ENCODE measurements around the gene OPRD1.

Gene OPRD1

DNA sequence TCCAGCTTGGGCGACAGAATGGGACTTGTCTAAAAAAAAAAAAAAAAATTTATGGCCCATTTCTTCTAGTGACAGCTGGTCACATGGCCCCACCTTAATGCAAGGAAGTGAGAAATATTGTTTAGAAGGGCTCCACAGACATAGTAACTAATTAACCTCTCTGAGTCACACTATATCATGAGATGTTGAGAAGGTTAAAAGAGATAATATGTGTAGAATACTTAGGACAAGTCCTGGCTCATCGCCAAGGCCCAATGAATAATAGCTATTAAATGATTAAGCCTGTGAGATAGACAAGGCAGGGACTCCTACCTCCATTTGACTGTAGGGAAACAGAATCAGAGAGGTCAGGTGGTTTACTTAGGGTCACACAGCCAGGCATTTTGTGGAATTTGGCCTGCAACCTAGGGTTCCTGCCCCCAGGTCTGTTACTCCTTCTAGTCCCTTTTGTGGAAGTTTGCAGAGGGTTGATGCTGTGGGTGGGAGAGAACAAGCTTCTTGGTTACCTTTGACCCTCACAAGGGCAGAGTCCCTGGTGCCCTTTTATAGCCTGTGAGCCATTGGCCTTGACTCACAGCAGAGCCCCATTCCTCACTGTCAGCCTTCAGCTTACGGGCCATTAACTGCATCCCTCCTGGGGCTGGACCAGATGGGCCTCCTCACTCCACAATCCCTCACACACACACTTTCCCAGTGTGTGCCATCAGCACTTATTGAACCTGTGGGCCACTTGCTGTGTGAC lies 48.5 kb downstream of the OPRD1 start:
- Histone ChIP-seq H3K36me3 (ENCODE audit: insufficient read depth) (no peaks in the 10 kb centered on the region), H3K4me1 (ENCODE audit: low read depth, poor library complexity, severe bottlenecking) (no peaks in the 10 kb centered on the region), H3K4me2 (no peak overlapping the region)

GRCh38 chr1:28862571-28863403 lies 50.8 kb downstream of the OPRD1 start:
- Histone ChIP-seq H3K36me3 (ENCODE audit: insufficient read depth) (no peaks in the 10 kb centered on the region), H3K4me1 (ENCODE audit: low read depth, poor library complexity, severe bottlenecking) (no peaks in the 10 kb centered on the region), H3K4me2 (no peak overlapping the region), H4K20me1 (ENCODE audit: insufficient read depth) (no peaks in the 10 kb centered on the region), H3K27ac (no peak overlapping the region), H3K4me3 (IDR thresholded peaks at IDR 0.05; ENCODE audit: insufficient read depth, low read depth, low read length) (no peak overlapping the region), H3K27me3 (ENCODE audit: insufficient read depth, low read depth) (no peaks in the 10 kb centered on the region; the same call in 1 of the 2 replicates), H3K79me2 (ENCODE audit: insufficient read depth, low read depth) (no peaks in the 10 kb centered on the region), H3K9ac (no peak overlapping the region), H2AFZ (ENCODE audit: low read depth) (no peak overlapping the region)
- no peak for TF ChIP-seq CTCF (conservative IDR thresholded peaks at IDR 0.05; ENCODE audit: low read depth, low read length)

More for the DNA sequence above, 48.5 kb downstream of the OPRD1 start:
- Histone ChIP-seq H3K27ac (no peak overlapping the region), H3K27me3 (ENCODE audit: insufficient read depth, low read depth) (no peaks in the 10 kb centered on the region; the same call in 1 of the 2 replicates), H3K4me3 (IDR thresholded peaks at IDR 0.05; ENCODE audit: insufficient read depth, low read depth, low read length) (no peak overlapping the region), H3K79me2 (ENCODE audit: insufficient read depth, low read depth) (no peaks in the 10 kb centered on the region), H4K20me1 (ENCODE audit: insufficient read depth) (no peaks in the 10 kb centered on the region), H2AFZ (ENCODE audit: low read depth) (no peak overlapping the region), H3K9ac (no peak overlapping the region)
- no peak for TF ChIP-seq CTCF (conservative IDR thresholded peaks at IDR 0.05; ENCODE audit: low read depth, low read length)

DNA sequence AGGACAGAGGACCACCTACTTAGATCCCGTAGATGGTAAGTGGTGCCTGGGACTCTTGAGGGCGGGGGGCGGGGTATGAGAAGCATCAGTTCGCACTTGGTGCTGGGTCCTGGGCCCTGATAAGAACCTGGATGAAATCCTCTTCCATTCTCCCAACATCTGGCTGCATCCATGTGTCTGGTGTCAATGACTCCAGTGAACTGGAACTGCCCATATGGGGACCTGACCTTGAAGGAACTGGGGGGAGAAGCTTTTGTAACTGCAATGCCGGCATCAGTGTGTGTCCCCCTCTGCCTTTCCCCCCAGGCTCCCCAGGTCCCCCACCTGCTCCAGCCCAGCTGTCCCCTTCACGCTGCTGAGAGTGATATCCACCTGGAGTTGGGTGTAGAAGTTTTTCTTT lies 52.7 kb downstream of the OPRD1 start:
- Histone ChIP-seq H3K4me2 (no peak overlapping the region), H3K36me3 (ENCODE audit: insufficient read depth) (no peaks in the 10 kb centered on the region), H2AFZ (ENCODE audit: low read depth) (no peak overlapping the region), H3K4me3 (IDR thresholded peaks at IDR 0.05; ENCODE audit: insufficient read depth, low read depth, low read length) (no peak overlapping the region), H3K27ac (no peak overlapping the region), H4K20me1 (ENCODE audit: insufficient read depth) (no peaks in the 10 kb centered on the region), H3K27me3 (ENCODE audit: insufficient read depth, low read depth) (no peaks in the 10 kb centered on the region; the same call in 1 of the 2 replicates), H3K4me1 (ENCODE audit: low read depth, poor library complexity, severe bottlenecking) (no peaks in the 10 kb centered on the region), H3K9ac (no peak overlapping the region), H3K79me2 (ENCODE audit: insufficient read depth, low read depth) (no peaks in the 10 kb centered on the region)
- TF ChIP-seq CTCF (conservative IDR thresholded peaks at IDR 0.05; ENCODE audit: low read depth, low read length) = no peak

DNA sequence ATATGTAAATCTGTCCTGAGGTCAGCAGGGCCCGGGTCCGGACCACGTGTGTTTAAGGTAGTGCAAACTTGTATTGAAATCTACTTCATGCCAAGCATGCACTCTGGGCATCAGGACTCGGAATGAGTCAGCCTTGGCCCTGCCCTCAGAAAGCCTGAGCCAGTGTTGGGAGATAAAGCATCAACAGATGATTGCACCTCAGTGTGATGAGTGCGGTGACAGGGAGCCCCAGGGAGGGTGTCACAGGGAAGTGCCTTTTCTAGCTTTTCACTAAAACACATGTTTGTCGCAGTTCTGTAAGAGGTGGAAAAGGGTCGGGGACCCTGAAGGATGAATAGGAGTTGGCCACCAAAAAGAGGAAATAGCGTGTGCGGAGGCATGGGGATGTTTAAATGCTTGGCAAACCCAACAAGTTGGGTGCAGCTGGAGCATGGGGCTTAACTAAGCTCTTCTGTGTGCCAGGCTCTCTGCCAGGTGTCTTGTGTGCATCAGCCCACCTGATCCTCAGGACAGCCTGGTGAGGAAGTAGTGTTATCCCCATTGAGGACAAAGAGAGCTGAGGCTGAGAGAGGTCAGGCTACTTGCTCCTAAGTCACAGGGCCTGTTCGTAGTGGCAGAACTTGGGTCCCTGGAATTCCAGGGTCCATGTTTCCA lies 54.2 kb downstream of the OPRD1 start:
- Histone ChIP-seq H2AFZ (ENCODE audit: low read depth) (no peak overlapping the region), H3K4me3 (IDR thresholded peaks at IDR 0.05; ENCODE audit: insufficient read depth, low read depth, low read length) (no peak overlapping the region), H4K20me1 (ENCODE audit: insufficient read depth) (no peaks in the 10 kb centered on the region), H3K27me3 (ENCODE audit: insufficient read depth, low read depth) (no peaks in the 10 kb centered on the region; the same call in 1 of the 2 replicates), H3K79me2 (ENCODE audit: insufficient read depth, low read depth) (no peaks in the 10 kb centered on the region), H3K4me2 (no peak overlapping the region), H3K4me1 (ENCODE audit: low read depth, poor library complexity, severe bottlenecking) (no peaks in the 10 kb centered on the region), H3K9ac (no peak overlapping the region), H3K27ac (no peak overlapping the region), H3K36me3 (ENCODE audit: insufficient read depth) (no peaks in the 10 kb centered on the region)
- TF ChIP-seq CTCF (conservative IDR thresholded peaks at IDR 0.05; ENCODE audit: low read depth, low read length) = no peak
